ENCODE data around the gene ARFGEF2.

The ARFGEF2 gene

GRCh38 chr20:48898896-48899530 lies 22.5 kb upstream of the ARFGEF2 start:
- DNase-seq (ENCODE audit: low read depth in 2 of 2, low spot score in 1 of 2): no peak

- DNase-seq (ENCODE audit: low read depth in 2 of 2, low spot score in 1 of 2): no peak
Observed at GRCh38 chr20:48899881-48900280, 21.6 kb upstream of the ARFGEF2 start.

GRCh38 chr20:48901326-48901725 lies 20.2 kb upstream of the ARFGEF2 start:
- DNase-seq (ENCODE audit: low read depth in 2 of 2, low spot score in 1 of 2): no peak

- no peak for DNase-seq (ENCODE audit: low read depth in 2 of 2, low spot score in 1 of 2)
Observed at GRCh38 chr20:48903705-48904104, 17.8 kb upstream of the ARFGEF2 start.

GRCh38 chr20:48904566-48905296 lies 16.8 kb upstream of the ARFGEF2 start:
- peak; percentile 38 to 45 for DNase-seq (ENCODE audit: low read depth in 2 of 2, low spot score in 1 of 2)

- DNase-seq (ENCODE audit: low read depth in 2 of 2, low spot score in 1 of 2): no peak
Observed at GRCh38 chr20:48905297-48905647, 16.2 kb upstream of the ARFGEF2 start.

- no peak for DNase-seq (ENCODE audit: low read depth in 2 of 2, low spot score in 1 of 2)
Observed at GRCh38 chr20:48906221-48906877, 15.2 kb upstream of the ARFGEF2 start.

- DNase-seq (ENCODE audit: low read depth in 2 of 2, low spot score in 1 of 2): no peak
Observed at GRCh38 chr20:48908656-48909319, 12.7 kb upstream of the ARFGEF2 start.

GRCh38 chr20:48909910-48910309 lies 11.6 kb upstream of the ARFGEF2 start:
- DNase-seq (ENCODE audit: low read depth in 2 of 2, low spot score in 1 of 2): no peak

- no peak for DNase-seq (ENCODE audit: low read depth in 2 of 2, low spot score in 1 of 2)
Observed at GRCh38 chr20:48910347-48910781, 11.1 kb upstream of the ARFGEF2 start.

GRCh38 chr20:48912065-48912464 lies 9.4 kb upstream of the ARFGEF2 start:
- no peak for DNase-seq (ENCODE audit: low read depth in 2 of 2, low spot score in 1 of 2)

- no peak for DNase-seq (ENCODE audit: low read depth in 2 of 2, low spot score in 1 of 2)
Observed at GRCh38 chr20:48916699-48917098, 4.8 kb upstream of the ARFGEF2 start.

- no peak for DNase-seq (ENCODE audit: low read depth in 2 of 2, low spot score in 1 of 2)
Observed at GRCh38 chr20:48919336-48919881, 2.1 kb upstream of the ARFGEF2 start.

GRCh38 chr20:48919882-48920526 lies 1.5 kb upstream of the ARFGEF2 start:
- no peak for DNase-seq (ENCODE audit: low read depth in 2 of 2, low spot score in 1 of 2)

GRCh38 chr20:48920527-48921167 lies 864 bp upstream of the ARFGEF2 start:
- no peak for DNase-seq (ENCODE audit: low read depth in 2 of 2, low spot score in 1 of 2)

- DNase-seq (ENCODE audit: low read depth in 2 of 2, low spot score in 1 of 2): no peak
Observed at GRCh38 chr20:48921883-48922820, 641 bp downstream of the ARFGEF2 start.

GRCh38 chr20:48923149-48923718 lies 1.7 kb downstream of the ARFGEF2 start:
- no peak for DNase-seq (ENCODE audit: low read depth in 2 of 2, low spot score in 1 of 2)

GRCh38 chr20:48924756-48925109 lies 3.2 kb downstream of the ARFGEF2 start:
- no peak for DNase-seq (ENCODE audit: low read depth in 2 of 2, low spot score in 1 of 2)

GRCh38 chr20:48926267-48926666 lies 4.8 kb downstream of the ARFGEF2 start:
- DNase-seq (ENCODE audit: low read depth in 2 of 2, low spot score in 1 of 2): no peak

Data from stimulated activated CD8-positive, alpha-beta memory T cell treated with anti-CD3 and anti-CD28 coated beads, Interleukin-4, amount 100 ng/mL, for 4 hours (primary cell).